ENCODE measurements around the gene FBXO41. TPM values are rescaled to one million over a fixed set of nuclear protein-coding genes. Genes with fewer than 3 reads are reported as not detected.

FBXO41 gene, protein sequence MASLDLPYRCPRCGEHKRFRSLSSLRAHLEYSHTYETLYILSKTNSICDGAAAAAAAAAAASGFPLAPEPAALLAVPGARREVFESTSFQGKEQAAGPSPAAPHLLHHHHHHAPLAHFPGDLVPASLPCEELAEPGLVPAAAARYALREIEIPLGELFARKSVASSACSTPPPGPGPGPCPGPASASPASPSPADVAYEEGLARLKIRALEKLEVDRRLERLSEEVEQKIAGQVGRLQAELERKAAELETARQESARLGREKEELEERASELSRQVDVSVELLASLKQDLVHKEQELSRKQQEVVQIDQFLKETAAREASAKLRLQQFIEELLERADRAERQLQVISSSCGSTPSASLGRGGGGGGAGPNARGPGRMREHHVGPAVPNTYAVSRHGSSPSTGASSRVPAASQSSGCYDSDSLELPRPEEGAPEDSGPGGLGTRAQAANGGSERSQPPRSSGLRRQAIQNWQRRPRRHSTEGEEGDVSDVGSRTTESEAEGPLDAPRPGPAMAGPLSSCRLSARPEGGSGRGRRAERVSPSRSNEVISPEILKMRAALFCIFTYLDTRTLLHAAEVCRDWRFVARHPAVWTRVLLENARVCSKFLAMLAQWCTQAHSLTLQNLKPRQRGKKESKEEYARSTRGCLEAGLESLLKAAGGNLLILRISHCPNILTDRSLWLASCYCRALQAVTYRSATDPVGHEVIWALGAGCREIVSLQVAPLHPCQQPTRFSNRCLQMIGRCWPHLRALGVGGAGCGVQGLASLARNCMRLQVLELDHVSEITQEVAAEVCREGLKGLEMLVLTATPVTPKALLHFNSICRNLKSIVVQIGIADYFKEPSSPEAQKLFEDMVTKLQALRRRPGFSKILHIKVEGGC
- 4.1 to 6.4 TPM (median 5.5 TPM) in 5 replicates for total RNA-seq (2022; extraction: Qiagen RNA extraction)

DNA sequence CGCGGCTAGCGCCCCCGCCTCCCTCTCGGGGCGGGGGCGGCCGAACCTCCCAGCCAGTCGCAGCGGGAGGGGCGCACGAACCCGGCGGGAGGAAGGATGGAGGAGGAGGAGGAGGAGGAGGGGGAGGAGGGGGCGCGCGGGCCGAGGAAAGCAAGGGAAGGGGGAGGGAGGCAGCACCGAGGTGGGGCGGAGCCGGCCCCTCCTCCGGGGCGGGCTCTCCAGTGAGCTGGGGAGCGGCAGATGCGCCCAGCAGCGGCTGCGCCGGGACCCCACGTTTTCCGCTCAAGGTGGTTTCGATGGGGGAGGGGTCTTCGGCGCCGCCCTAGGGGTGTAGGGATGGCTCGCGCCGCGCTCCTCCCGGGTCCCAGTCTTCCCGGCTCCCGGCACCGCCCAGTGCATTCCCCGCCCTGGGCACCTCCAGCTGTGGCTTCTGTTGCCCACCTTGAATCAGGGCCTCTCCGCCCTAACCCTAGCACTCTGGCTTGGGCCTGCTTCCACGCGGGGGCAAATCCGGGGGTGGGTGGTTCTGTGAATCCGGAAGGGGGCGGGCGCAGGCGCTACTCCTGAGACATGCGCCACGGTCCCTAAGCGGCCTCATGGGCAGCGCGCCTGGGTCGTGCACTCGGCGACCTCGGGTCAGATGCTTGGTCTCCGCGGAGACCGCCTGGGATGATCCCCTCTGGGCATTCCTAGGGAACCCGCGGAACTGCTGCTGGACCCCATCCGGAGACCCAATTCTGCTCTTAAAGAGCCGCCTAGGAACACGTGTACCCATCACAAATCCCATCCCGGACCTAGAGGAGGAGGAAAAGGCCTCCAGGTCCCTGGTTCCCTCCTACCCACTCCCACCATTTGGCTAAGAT lies at the start of gene FBXO41:
FBXO41 (minus strand) TSS at position 183 of the 863 bp plus-strand sequence. CDS start 14,848 bp downstream, outside the sequence.

DNA sequence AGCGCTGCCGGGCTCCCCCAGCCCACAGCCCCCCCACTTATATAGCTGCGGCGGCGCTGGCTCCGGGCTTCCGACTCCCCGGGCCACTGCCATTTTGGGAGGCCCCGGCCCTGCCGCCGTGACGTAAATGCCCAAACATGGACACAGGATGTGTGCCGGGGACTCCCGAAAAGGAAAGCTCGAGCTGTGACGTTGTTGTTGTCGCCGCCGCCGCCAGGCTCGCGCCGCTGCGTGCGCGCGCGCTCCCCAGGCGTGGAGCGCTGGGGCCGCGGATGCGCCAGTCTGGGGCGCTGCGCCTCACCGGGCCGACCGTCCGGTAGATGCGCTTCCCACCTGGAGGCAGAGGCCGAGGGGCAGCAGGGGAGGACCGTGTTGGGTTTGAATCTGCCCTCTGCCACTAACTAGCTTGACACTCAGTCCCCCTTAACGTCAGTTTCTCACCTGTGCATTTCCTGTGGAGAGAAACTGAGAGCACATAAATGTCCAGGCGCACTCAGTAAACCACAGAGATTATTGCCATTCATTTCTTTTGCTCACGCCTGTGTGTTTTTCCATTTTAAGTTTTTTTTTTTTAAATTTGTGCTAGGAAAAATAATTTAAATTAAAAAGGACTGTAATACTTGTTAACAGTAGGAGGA lies 9.4 kb upstream of the FBXO41 start, which contains the start of gene EGR4:
EGR4 (minus strand) TSS at position 15 of the 638 bp plus-strand sequence. CDS start 231 bp downstream, outside the sequence.

DNA sequence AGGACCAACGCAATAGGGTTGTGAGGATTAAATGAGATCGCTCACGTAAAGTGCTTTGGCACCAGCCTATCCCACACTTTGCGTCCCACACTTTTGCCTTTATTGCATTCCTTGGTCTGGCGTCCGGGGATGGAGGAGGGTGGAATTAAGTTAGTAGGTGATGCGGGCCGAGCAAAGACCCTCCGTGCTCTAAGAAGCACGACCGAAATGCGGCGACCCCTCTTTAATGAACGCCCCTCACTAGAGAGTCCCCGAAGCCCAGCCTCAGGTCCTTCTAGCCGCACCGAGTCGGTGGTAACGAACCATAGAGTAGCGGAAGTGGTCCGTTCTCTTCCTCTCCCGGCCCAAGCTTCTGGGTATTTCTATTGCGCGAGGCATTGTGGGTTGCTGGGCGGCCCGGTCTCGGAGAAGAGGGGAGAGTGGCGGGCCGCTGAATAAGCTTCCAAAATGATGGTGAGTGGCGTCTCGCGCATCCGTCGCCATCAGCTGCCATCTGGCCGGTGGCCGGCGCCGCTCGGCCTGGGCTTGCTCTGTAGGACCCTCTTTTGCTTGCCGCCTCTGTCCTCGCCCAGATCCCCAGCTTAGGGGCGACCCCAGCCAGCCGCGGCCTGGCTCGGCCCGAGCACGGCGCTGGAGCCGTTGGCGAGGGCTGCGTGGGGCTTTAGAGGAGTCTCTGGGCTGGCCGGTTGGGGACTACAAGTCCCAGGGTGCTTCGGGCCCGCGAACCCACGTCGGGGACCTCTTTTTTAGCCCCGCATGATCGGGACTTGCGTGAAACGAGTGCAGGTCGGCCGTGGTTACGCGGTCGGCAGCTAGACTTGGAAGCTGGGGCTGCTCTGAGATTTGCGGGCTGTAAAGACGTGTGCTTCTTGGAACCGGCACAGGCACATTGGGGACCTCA lies 50.1 kb downstream of the FBXO41 start, which contains the start of gene CCT7:
CCT7 (plus strand) TSS at position 377 of the 901 bp plus-strand sequence; CDS start at position 448, 71 bp downstream.

GRCh38 chr2:73233154-73233931 lies 50.9 kb downstream of the FBXO41 start, which contains the start of gene PRADC1:
PRADC1 (minus strand) TSS chr2:73233239; CDS start chr2:73233160, 79 bp downstream.

GRCh38 chr2:73214120-73215035 lies 69.9 kb downstream of the FBXO41 start, which contains the start of gene SMYD5:
SMYD5 (plus strand) TSS chr2:73214245; CDS start chr2:73214267, 22 bp downstream.

Other genes starting within 250 kb of the FBXO41 start
- gene SFXN5, start 212.8 kb downstream of the FBXO41 start, total RNA-seq (2022; extraction: Qiagen RNA extraction), result 11.5 to 17.1 TPM (median 14.7 TPM) in 5 replicates
- 32.2 to 38.0 TPM (median 36.3 TPM) in 5 replicates for gene RAB11FIP5, start 171.5 kb downstream of the FBXO41 start, total RNA-seq (2022; extraction: Qiagen RNA extraction)
- gene NOTO, start 81.9 kb downstream of the FBXO41 start, total RNA-seq (2022; extraction: Qiagen RNA extraction), result 0.02 to 0.03 TPM in 2 of 5 replicates, not detected in the others
- gene SMYD5, start 70.2 kb downstream of the FBXO41 start, total RNA-seq (2022; extraction: Qiagen RNA extraction), result 53.7 to 59.9 TPM (median 55.8 TPM) in 5 replicates
- 16.6 to 26.1 TPM (median 24.2 TPM) in 5 replicates for gene PRADC1, start 51.2 kb downstream of the FBXO41 start, total RNA-seq (2022; extraction: Qiagen RNA extraction)
- 572 to 977 TPM (median 585 TPM) in 5 replicates for gene CCT7, start 50.2 kb downstream of the FBXO41 start, total RNA-seq (2022; extraction: Qiagen RNA extraction)
- 0.07 to 0.32 TPM (median 0.17 TPM) in 5 replicates for gene EGR4, start 9.1 kb upstream of the FBXO41 start, total RNA-seq (2022; extraction: Qiagen RNA extraction)
- gene ALMS1, start 101.4 kb upstream of the FBXO41 start, total RNA-seq (2022; extraction: Qiagen RNA extraction), result 8.5 to 10.2 TPM (median 9.4 TPM) in 5 replicates

Data from A549 treated with CORT108297 at 1 μM for 4 hours (cell line).